Medulla oblongata (tissue), 1 donor: ENCODE results near the gene SYT8.
"Not testable (repeated sequence)": the region's sequence is repeated elsewhere in the genome, so short reads cannot be mapped to it uniquely, and the experiment has no call there.

ENCODE experiments used
- DNase-seq: peaks from one replicate; pipeline ENCODE4 v3.0.0-alpha.2; 2015; ENCODE audit errors: extremely low spot score

Gene SYT8

GRCh38 chr11:1883346-1884302 is 48.8 kb downstream of the SYT8 start:
- DNase-seq = no peak

DNA sequence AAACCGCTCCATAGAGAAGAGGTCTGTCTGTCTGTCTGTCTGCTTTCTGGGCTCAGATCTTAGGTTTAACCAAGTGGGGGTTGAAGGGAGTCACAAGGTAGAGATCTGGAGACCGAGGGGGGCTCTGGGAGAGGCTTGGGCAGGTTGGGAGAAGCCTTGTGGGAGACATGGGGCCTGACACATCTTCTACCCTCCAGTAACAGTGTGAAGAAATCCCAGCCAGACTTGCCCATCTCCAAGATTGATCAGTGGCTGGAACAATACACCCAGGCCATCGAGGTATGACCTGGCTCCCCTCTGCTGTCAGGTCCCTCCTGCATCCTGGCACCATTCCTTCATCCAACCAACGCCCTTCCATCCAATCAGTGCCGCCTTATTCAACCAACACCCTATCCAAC is 49.5 kb downstream of the SYT8 start:
- no peak for DNase-seq

- not testable (repeated sequence) for DNase-seq
Observed at GRCh38 chr11:1886551-1886950, 51.8 kb downstream of the SYT8 start.
